GM10248 (cell line): ENCODE measurements around the gene PLD6.

Experiments
- CTCF ChIA-PET: fragments of 300-600 bp; sonication (Branson Sonifier 250); formaldehyde crosslinking; extraction: SDS; loops from one replicate; lab custom pipeline; 2021; ENCODE audit warnings: antibody characterized with exemption; lab: Yijun Ruan, JAX
- POLR2A ChIA-PET: fragments of 350-650 bp; sonication (Branson Sonifier 250); formaldehyde crosslinking; extraction: SDS; loops from one replicate; lab custom pipeline; 2020; ENCODE audit warnings: antibody characterized with exemption; lab: Yijun Ruan, JAX
- DNase-seq: peaks from one replicate; pipeline ENCODE4 v3.0.0; 2012; ENCODE audit errors: extremely low spot score
- TF ChIP-seq, protein P1 (sequence below): IDR thresholded peaks from 2 replicates; pipeline ENCODE4 v1.5.1; 2012; ENCODE audit warnings: mild to moderate bottlenecking, low read depth; ENCODE audit errors: extremely low read depth, missing control alignments, control extremely low read depth

Gene PLD6

DNA sequence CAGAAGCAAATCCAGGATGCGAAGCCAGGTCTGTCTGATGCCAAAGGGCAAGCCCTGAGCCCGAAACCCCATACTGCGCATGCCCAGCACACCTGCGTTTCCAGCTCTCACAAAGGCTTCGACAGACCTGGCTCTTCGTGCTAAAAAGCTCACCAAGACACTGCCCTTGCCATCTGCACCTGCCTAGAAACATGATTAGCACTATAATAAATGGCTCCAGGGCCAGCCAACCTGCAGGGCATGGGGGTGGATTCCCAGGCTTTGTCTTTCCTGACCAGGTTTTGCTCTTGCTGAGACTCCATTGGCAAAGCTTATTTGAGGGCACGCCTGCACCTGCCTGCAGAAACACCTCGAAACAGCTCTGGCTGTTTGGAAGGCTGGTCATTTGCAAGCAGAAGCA is 14.4 kb upstream of the PLD6 start:
- TF ChIP-seq, protein P1, sequence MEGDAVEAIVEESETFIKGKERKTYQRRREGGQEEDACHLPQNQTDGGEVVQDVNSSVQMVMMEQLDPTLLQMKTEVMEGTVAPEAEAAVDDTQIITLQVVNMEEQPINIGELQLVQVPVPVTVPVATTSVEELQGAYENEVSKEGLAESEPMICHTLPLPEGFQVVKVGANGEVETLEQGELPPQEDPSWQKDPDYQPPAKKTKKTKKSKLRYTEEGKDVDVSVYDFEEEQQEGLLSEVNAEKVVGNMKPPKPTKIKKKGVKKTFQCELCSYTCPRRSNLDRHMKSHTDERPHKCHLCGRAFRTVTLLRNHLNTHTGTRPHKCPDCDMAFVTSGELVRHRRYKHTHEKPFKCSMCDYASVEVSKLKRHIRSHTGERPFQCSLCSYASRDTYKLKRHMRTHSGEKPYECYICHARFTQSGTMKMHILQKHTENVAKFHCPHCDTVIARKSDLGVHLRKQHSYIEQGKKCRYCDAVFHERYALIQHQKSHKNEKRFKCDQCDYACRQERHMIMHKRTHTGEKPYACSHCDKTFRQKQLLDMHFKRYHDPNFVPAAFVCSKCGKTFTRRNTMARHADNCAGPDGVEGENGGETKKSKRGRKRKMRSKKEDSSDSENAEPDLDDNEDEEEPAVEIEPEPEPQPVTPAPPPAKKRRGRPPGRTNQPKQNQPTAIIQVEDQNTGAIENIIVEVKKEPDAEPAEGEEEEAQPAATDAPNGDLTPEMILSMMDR, result no peak
- ChIA-PET POLR2A (no interaction called here), CTCF (interaction anchor here (1.9 kb wide), 1 partner anchor 13 kb away, joined by 5 read pairs; no protein-coding TSS in a partner anchor)
- DNase-seq, result no peak

DNA sequence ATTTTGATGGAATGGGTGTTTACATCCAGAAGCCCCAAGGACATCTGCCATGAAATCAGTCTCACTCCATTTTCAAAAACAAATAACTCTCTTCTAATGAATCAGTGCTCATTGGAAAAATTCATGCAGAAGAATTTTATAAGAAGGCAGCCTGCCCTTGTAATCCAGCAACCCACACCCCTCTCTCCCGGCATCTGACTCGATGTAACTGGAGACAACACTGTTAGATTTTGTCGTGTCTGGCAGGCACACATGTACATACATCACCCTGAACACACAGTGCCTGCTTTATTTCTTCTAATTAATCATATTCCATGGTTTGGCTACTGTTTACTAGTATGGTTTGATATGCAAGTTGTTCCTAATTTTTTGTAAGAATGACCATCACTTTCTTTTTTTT is 11.9 kb upstream of the PLD6 start:
- ChIA-PET POLR2A (no interaction called here), CTCF (no interaction called here)
- TF ChIP-seq, protein P1, result no peak

DNA sequence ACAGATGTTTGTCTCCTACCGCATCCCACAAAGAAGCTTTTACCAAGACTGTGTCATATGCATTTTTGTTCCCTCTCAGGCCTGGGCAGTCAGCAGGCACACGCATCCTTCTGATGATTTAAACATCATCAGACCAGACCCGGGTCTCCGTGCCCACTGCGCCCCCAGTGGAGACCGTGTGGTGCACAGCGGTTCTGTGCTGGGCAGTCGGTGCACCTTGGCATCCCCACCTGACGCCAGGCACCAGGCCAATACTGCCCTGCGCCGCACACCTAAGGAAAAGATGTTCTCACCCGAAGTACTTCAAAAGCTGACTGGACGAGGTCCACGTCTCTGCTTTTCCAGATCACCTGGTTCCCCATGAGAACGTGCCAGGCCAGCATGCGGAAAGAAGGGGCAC is 10.6 kb upstream of the PLD6 start:
- TF ChIP-seq, protein P1, result no peak
- POLR2A ChIA-PET, result no interaction called here
- CTCF ChIA-PET, result no interaction called here
- no peak for DNase-seq

More for the DNA sequence above, 11.9 kb upstream of the PLD6 start:
- no peak for DNase-seq

DNA sequence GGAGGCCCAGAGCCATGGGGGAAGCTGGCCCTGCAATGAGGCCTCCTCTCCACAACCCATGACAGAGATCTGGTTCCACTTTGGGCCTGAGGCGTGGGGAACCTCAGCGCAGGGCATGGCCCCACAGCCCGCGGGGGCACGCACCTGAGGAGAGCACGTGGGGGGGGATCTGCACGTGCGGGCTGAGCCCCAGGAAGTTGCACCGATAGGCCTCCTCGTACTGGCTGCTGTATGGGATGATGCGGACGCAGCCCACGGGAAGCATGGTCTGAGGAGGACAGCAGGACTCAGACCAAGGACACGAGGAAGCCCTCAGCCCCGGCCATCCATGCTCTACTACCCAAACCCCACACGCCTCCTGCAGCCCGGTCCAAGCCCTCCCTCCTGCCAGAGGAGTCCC is 10.1 kb upstream of the PLD6 start:
- ChIA-PET CTCF (no interaction called here), POLR2A (no interaction called here)
- no peak for DNase-seq
- TF ChIP-seq, protein P1, result no peak

DNA sequence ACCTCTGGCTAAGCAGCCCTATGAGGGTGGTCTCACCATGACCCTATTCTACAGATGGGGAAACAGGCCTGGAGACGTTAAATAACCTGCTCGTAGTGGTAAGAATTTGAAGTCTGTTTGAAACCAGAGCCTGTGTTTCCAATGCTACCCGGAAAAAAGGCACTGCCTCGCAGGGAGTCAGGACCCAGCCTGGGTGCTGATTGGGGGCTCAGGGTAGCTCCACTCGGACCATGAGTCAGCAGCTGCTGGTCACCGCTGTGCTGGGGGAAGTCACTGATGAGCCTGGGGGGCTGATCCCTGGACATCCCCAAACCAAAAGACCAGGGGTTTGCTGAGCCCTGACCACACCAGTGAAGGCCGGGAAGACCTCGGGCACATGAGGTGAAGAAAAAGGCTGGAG is 9.4 kb upstream of the PLD6 start:
- no peak for DNase-seq
- TF ChIP-seq, protein P1, result no peak
- CTCF ChIA-PET, result no interaction called here
- POLR2A ChIA-PET, result no interaction called here

DNA sequence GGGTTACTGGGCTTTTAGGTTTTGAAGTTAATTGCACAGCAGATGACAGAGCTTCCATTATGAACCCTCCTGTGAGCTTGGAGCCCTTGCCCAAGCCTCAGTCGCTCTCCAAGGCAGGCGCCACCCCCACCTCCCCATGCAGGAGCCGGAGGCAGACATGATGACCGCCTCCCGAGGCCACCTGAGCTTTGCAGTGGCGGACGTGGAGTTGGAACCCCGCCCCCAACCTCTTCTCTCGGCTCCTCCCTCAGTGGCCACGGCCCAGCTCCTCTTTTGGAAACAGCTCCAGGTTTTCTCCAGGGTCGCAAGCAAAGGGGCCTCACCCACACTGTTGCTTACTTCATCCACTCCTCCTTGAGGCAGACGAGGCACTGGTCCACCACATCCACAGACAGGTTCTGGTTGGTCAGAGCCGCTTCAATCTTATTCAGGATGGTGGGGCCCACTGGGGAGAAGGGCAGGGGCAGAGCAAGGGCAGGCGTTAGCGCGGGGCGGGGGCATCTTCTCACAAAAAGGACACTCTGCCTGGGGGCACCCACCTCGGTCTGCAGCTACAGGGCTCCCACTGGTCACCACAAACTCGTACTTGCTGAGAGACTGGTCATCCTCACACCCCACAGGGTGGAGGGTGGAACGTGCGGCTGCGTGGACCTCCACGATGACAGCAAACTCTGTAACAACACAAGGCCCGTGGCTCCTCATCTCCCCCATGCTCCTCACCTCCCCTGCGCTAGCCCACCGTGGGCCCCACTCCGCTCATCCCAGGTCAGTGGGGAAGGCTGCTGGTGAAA is 8.7 kb upstream of the PLD6 start:
- ChIA-PET CTCF (no interaction called here), POLR2A (no interaction called here)
- no peak for DNase-seq
- TF ChIP-seq, protein P1, result no peak
